Measurements from ENCODE around the gene LCT. TPM values are rescaled to one million over a fixed set of nuclear protein-coding genes. Genes with fewer than 3 reads are reported as not detected.

Gene LCT
- total RNA-seq, 2 donors from 2014 or later: 0.57 TPM; not detected in 1

DNA sequence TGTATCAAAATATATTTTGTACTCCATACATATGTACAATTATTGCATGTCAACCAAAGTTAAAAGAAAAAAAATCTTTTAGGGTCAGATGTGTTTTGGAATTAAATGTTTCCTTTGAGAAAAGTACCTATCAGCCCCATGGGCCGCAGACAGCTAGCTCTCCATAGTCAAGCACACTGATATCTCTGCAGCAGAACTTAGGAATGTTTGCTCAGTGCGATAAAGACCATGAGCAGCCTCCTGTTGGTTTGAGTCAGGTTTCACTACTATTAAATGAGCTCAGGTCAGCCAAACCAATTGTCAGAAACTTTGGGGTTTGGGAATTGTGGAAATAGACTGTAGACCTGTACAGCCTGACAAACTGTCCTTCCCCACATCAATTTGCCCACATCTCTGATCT lies 33.7 kb downstream of the LCT start:
- Histone ChIP-seq H3K4me1 (replicated peaks) (no peaks in the 10 kb centered on the region), H3K36me3 (no peaks in the 10 kb centered on the region), H3K27me3 (replicated peaks; ENCODE audit: insufficient read depth) (no peaks in the 10 kb centered on the region), H3K9me3 (no peaks in the 10 kb centered on the region), H3K27ac (no peak overlapping the region), H3K4me3 (no peak overlapping the region)
- TF ChIP-seq POLR2AphosphoS5 (IDR thresholded peaks at IDR 0.05) (no peak), POLR2A (IDR thresholded peaks at IDR 0.05) (no peak)
- TF ChIP-seq, protein P1, sequence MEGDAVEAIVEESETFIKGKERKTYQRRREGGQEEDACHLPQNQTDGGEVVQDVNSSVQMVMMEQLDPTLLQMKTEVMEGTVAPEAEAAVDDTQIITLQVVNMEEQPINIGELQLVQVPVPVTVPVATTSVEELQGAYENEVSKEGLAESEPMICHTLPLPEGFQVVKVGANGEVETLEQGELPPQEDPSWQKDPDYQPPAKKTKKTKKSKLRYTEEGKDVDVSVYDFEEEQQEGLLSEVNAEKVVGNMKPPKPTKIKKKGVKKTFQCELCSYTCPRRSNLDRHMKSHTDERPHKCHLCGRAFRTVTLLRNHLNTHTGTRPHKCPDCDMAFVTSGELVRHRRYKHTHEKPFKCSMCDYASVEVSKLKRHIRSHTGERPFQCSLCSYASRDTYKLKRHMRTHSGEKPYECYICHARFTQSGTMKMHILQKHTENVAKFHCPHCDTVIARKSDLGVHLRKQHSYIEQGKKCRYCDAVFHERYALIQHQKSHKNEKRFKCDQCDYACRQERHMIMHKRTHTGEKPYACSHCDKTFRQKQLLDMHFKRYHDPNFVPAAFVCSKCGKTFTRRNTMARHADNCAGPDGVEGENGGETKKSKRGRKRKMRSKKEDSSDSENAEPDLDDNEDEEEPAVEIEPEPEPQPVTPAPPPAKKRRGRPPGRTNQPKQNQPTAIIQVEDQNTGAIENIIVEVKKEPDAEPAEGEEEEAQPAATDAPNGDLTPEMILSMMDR (IDR thresholded peaks at IDR 0.05): no peak
- no peak for DNase-seq (ENCODE audit: low spot score)
- intact Hi-C loops (cut with DNase I): no loop called here
- WGBS: 57% methylated on average over 2 of the region's 2 CpGs

DNA sequence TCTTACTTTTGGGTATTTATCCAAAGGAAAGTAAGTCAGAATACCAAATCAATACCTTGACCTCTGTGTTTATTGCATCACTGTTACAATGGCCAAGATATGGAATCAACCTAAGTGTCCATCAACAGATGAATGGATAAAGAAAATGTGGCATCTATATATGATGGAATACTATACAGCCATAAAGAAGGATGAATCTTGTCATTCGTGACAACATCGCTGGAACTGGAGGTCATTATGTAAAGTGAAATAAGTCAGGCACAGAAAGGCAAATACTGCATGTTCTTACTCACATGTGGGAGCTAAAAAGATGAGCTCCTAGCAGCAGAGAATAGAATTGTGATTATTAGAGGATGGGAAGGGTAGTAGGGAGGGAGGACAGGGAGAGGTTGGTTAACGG lies 34.6 kb downstream of the LCT start:
- H3K9me3 ChIP-seq: no peaks in the 10 kb centered on the region
- intact Hi-C loops (cut with DNase I): no loop called here
- TF ChIP-seq, protein P1 (IDR thresholded peaks at IDR 0.05): no peak
- no peak for TF ChIP-seq POLR2AphosphoS5 (IDR thresholded peaks at IDR 0.05)
- no peak for TF ChIP-seq POLR2A (IDR thresholded peaks at IDR 0.05)
- 62% methylated on average over 3 of the region's 3 CpGs for WGBS
- no peaks in the 10 kb centered on the region for H3K36me3 ChIP-seq
- H3K4me3 ChIP-seq: no peak overlapping the region
- no peak for DNase-seq (ENCODE audit: low spot score)
- H3K4me1 ChIP-seq (replicated peaks): no peaks in the 10 kb centered on the region
- H3K27me3 ChIP-seq (replicated peaks; ENCODE audit: insufficient read depth): no peaks in the 10 kb centered on the region
- no peak overlapping the region for H3K27ac ChIP-seq

DNA sequence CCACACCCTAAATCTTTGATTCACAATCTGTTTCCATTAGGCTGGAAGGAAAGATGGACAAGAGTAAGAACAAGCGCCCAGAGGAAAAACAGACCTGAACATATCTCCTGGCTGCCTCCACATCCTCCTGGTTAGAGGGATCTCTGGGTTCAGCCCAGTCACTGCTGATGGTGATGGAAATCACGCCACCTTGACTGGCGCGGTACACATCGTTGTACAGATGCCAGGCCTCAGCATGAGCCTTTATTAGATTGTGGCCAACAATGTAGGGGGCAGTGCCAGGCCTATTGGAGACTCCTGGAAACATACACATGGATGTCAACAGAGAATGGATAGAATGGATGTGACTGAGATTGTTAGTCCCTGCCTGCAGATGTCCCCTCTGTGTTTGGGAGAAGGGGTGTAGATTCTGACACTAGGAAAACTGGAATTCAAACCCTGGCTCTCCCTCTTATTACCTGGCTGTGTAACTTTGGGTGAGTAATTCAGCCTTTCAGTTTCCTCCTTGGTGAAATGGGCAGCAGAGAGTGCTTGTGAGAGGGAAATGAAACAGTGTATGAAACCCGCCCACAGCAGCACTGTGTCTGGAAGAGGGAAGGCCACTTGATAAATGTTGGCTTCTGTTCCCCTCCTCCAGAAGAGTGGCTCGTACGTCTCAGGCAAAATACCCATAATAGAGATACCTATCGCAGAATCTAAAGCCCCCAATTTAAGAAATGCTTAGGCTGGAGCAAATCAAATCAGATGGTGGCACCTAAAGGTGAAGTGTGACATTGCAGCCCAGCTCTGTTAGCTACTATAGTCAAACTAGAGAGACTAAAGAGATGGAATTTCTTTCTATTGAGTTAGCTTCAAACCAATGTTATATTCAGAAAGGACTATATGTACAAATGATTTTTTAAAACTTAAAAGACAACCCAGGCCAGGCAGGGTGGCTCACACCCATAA lies 36.2 kb downstream of the LCT start:
- no peak overlapping the region for H3K27ac ChIP-seq
- intact Hi-C loops (cut with DNase I): no loop called here
- no peaks in the 10 kb centered on the region for H3K9me3 ChIP-seq
- no peaks in the 10 kb centered on the region for H3K4me1 ChIP-seq (replicated peaks)
- H3K27me3 ChIP-seq (replicated peaks; ENCODE audit: insufficient read depth): no peaks in the 10 kb centered on the region
- H3K36me3 ChIP-seq: no peaks in the 10 kb centered on the region
- no peak overlapping the region for H3K4me3 ChIP-seq
- DNase-seq (ENCODE audit: low spot score): no peak
- 87% methylated on average over 9 of the region's 9 CpGs for WGBS
- no peak for TF ChIP-seq POLR2AphosphoS5 (IDR thresholded peaks at IDR 0.05)
- TF ChIP-seq POLR2A (IDR thresholded peaks at IDR 0.05): no peak
- TF ChIP-seq, protein P1 (IDR thresholded peaks at IDR 0.05): no peak

DNA sequence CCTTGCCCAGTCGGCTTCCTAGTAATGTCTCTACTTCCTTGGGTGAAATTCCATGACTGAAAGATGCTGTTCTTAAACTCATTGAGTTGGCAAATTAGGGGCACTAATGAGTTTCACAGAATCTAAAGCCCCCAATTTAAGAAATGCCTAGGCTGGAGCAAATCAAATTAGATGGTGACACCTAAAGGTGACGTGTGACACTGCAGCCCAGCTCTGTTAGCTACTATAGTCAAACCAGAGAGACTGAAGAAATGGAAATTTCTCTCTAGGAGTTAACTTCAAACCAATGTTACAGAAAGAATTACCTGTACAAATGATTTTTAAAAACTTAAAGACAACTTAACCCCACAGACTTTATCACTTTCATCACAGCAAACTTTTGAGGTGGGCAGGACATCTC lies 37.2 kb downstream of the LCT start:
- H3K4me1 ChIP-seq (replicated peaks): no peaks in the 10 kb centered on the region
- H3K27ac ChIP-seq: no peak overlapping the region
- no peaks in the 10 kb centered on the region for H3K27me3 ChIP-seq (replicated peaks; ENCODE audit: insufficient read depth)
- no peak overlapping the region for H3K4me3 ChIP-seq
- TF ChIP-seq, protein P1 (IDR thresholded peaks at IDR 0.05): no peak
- no peak for TF ChIP-seq POLR2AphosphoS5 (IDR thresholded peaks at IDR 0.05)
- TF ChIP-seq POLR2A (IDR thresholded peaks at IDR 0.05): no peak
- no peaks in the 10 kb centered on the region for H3K36me3 ChIP-seq
- no peaks in the 10 kb centered on the region for H3K9me3 ChIP-seq
- intact Hi-C loops (cut with DNase I): no loop called here
- 47% methylated on average over 2 of the region's 2 CpGs for WGBS
- no peak for DNase-seq (ENCODE audit: low spot score)

DNA sequence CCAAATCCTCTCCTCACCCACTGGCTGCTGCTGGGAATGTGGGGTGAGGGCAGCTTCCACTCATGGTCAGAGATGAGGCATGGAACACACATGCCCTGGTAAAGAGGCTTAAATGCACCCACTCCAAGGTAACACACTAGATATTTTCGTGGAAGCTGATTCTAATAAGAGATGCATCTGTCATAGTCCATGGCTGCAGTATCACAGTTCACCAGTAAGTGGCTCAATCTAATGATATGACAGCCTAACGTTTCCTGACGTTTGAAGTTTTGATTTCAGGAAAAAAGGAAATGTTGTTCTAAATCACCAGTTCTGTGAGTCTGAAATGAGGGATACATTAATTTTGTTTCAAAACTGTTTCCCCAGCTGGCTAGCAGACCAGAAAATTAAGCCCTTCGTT lies 38.2 kb downstream of the LCT start:
- intact Hi-C loops (cut with DNase I): no loop called here
- Histone ChIP-seq H3K36me3 (no peaks in the 10 kb centered on the region), H3K4me3 (no peak overlapping the region), H3K27ac (no peak overlapping the region), H3K9me3 (no peaks in the 10 kb centered on the region), H3K27me3 (replicated peaks; ENCODE audit: insufficient read depth) (no peaks in the 10 kb centered on the region), H3K4me1 (replicated peaks) (no peaks in the 10 kb centered on the region)
- 64% methylated on average over 4 of the region's 4 CpGs for WGBS
- TF ChIP-seq, protein P1 (IDR thresholded peaks at IDR 0.05): no peak
- TF ChIP-seq POLR2A (IDR thresholded peaks at IDR 0.05) (no peak), POLR2AphosphoS5 (IDR thresholded peaks at IDR 0.05) (no peak)
- no peak for DNase-seq (ENCODE audit: low spot score)
